ENCODE measurements around the gene KIF6. TPM values are rescaled to one million over a fixed set of nuclear protein-coding genes. Genes with fewer than 3 reads are reported as not detected.

Gene KIF6
- total RNA-seq, 4 donors from 2014 or later, result 0.14 to 46.6 (median 0.48) TPM; not detected in 1

- no peak for DNase-seq
- TF ChIP-seq CTCF (IDR thresholded peaks at IDR 0.05), result no peak
- TF ChIP-seq POLR2A (IDR thresholded peaks at IDR 0.05), result no peak
- no peak for TF ChIP-seq EP300 (IDR thresholded peaks at IDR 0.05; ENCODE audit: low read depth)
- Histone ChIP-seq H3K27ac (no peak overlapping the region), H3K27me3 (no peaks in the 10 kb centered on the region), H3K36me3 (no peaks in the 10 kb centered on the region), H3K4me1 (peaks cover under 1 to 27% (median 9%) of the 10 kb centered on the region in 4 donors), H3K4me3 (no peak overlapping the region), H3K9me3 (peaks cover 0 to 7% of the 10 kb centered on the region in 2 donors)
- intact Hi-C loops (cut with DNase I; ENCODE audit: low total_unique reads), result no loop called here
- in situ Hi-C loops (cut with MboI; ENCODE audit: low pct_ligation_motif_present in 1 of 4, low pct_unique_long_range_greater_than_20kb in 1 of 4, low sequenced_read_pairs in 3 of 4), result no loop called here
- WGBS, 2 donors (ENCODE audit: low coverage in 1 of 2), result 65 to 67% methylated on average over 5 of the region's 5 CpGs
Observed at GRCh38 chr6:39471954-39472659, 253.1 kb downstream of the KIF6 start.

DNA sequence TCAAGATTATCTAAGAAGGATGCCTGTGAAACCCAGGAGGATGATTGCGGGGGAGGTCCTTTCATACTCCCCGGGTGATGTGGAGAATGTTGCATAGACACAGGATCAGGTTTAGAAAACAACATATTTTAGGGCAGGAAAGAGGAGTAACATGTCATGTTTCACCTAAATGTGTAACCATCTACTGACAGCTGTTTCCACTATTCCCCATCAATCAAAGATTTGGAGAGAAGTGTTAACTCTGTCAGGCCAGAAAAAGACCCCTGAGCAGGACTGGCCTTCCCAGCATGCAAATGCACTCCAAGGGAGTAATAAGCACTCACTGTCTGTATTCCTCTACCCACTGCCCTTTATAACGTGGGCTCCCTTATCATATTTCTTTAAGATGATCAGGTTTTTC, 254.7 kb downstream of the KIF6 start:
- DNase-seq, result no peak
- Histone ChIP-seq H3K27me3 (no peaks in the 10 kb centered on the region), H3K9me3 (peaks cover 0 to 7% of the 10 kb centered on the region in 2 donors), H3K36me3 (no peaks in the 10 kb centered on the region), H3K4me3 (no peak overlapping the region), H3K27ac (no peak overlapping the region), H3K4me1 (peaks cover 0 to 32% (median 14%) of the 10 kb centered on the region in 4 donors)
- WGBS, 2 donors (ENCODE audit: low coverage in 1 of 2), result 80 to 90% methylated on average over 2 to 3 of the region's 3 CpGs
- no peak for TF ChIP-seq POLR2AphosphoS5 (IDR thresholded peaks at IDR 0.05)
- no peak for TF ChIP-seq EP300 (IDR thresholded peaks at IDR 0.05; ENCODE audit: low read depth)
- no peak for TF ChIP-seq CTCF (IDR thresholded peaks at IDR 0.05)
- TF ChIP-seq POLR2A (IDR thresholded peaks at IDR 0.05), result no peak
- intact Hi-C loops (cut with DNase I; ENCODE audit: low total_unique reads) (no loop called here), in situ Hi-C loops (cut with MboI; ENCODE audit: low pct_ligation_motif_present in 1 of 4, low pct_unique_long_range_greater_than_20kb in 1 of 4, low sequenced_read_pairs in 3 of 4) (no loop called here)

GRCh38 chr6:39468385-39468784, 256.8 kb downstream of the KIF6 start:
- no peak overlapping the region for H3K4me3 ChIP-seq
- H3K27me3 ChIP-seq, result no peaks in the 10 kb centered on the region
- 60 to 75% methylated on average over 1 of the region's 1 CpG for WGBS, 2 donors (ENCODE audit: low coverage in 1 of 2)
- H3K4me1 ChIP-seq, result peaks cover 0 to 32% (median 21%) of the 10 kb centered on the region in 4 donors
- H3K9me3 ChIP-seq, result peaks cover 0 to 7% of the 10 kb centered on the region in 2 donors
- no peaks in the 10 kb centered on the region for H3K36me3 ChIP-seq
- TF ChIP-seq EP300 (IDR thresholded peaks at IDR 0.05; ENCODE audit: low read depth) (no peak), POLR2A (IDR thresholded peaks at IDR 0.05) (no peak), POLR2AphosphoS5 (IDR thresholded peaks at IDR 0.05) (no peak), CTCF (IDR thresholded peaks at IDR 0.05) (no peak)
- no peak overlapping the region for H3K27ac ChIP-seq
- no peak for DNase-seq
- in situ Hi-C loops (cut with MboI; ENCODE audit: low pct_ligation_motif_present in 1 of 4, low pct_unique_long_range_greater_than_20kb in 1 of 4, low sequenced_read_pairs in 3 of 4), result no loop called here
- intact Hi-C loops (cut with DNase I; ENCODE audit: low total_unique reads), result no loop called here

DNA sequence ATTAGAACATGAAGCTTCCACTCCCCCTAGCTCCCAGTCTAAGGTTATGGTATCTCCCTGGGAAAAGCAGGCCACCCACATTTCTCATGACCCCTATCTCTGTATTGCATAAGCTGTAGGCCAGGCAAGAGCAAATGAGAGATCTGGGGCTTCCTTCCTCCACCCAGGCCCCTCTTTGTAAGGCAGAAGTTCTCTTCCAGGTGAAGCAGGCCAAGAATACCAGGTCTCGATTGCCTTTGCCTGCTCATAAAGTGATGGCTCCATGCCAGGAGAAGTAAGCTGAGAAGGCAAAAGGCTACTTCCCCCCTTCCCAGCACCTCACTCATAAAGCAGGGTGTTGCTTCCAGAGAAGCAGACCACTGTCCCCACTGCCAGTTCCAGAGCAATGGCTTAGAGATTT, 258.6 kb downstream of the KIF6 start:
- Histone ChIP-seq H3K4me1 (peaks cover 0 to 29% (median 17%) of the 10 kb centered on the region in 4 donors), H3K36me3 (no peaks in the 10 kb centered on the region), H3K27ac (peak overlapping the region; percentile 66 to 85 (median 78)), H3K9me3 (peaks cover 0 to 7% of the 10 kb centered on the region in 2 donors), H3K4me3 (no peak overlapping the region), H3K27me3 (no peaks in the 10 kb centered on the region)
- TF ChIP-seq CTCF (IDR thresholded peaks at IDR 0.05) (peak in 1 of 5 experiments; percentile 17), POLR2AphosphoS5 (IDR thresholded peaks at IDR 0.05) (peak in 1 of 3 donors; percentile 47), POLR2A (IDR thresholded peaks at IDR 0.05) (no peak), EP300 (IDR thresholded peaks at IDR 0.05; ENCODE audit: low read depth) (no peak)
- WGBS, 2 donors (ENCODE audit: low coverage in 1 of 2), result 29% methylated on average over 1 of the region's 1 CpG; no CpG with 5 or more reads in 1 of the 2 donors
- peak; percentile 67 for DNase-seq
- in situ Hi-C loops (cut with MboI; ENCODE audit: low pct_ligation_motif_present in 1 of 4, low pct_unique_long_range_greater_than_20kb in 1 of 4, low sequenced_read_pairs in 3 of 4), result no loop called here
- intact Hi-C loops (cut with DNase I; ENCODE audit: low total_unique reads), result no loop called here
